Activated T-cell treated with anti-CD3 and anti-CD28 coated beads, Interleukin-2, amount 50 U/mL, for 48 hours (primary cell): ENCODE measurements around the gene CYP26B1.

ENCODE experiments used
- DNase-seq, 2 experiments: peaks; one replicate each; pipeline ENCODE4 v3.0.0-alpha.2; 2020

The CYP26B1 gene

DNA sequence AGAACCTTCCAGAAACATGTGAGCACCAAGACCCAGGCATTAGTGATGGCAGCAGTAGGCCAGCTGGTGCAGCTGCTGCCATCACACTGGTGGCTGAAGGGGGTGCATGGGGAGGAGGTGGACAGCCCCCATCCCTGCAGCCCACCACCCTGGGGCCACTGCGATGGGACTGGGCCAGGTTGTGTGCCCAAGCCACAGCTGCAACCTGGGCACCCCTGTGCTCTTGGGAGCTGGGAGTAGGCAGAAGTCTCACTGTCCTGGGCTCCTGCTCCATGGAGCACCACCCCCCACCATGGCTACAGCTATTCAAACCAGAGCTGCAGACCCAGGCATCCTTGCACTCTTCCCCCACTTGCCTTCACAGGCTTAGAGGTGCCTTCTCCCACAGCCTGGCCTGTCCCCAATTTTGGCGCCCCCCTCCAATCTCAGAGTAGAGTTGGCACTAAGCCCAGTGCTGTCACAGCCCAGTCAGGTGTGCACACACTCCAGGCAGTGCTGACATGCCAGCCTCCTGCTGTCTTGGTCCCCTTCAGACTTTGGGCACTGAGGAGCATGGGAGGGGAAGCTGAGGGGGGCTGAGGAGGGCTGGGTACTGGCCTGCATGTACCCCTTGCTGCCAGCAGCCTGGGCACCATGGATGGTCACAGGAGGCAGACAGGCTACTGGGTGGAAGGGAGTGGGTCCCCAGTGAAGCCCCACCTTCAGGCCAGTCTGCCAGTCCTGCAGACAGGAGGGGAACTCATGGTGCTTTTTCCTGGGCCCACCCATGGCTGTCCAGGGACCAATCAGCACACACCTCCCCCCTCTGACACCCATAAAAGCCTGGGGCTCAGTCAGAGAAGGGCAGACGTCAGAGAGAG lies 67.1 kb downstream of the CYP26B1 start:
- no peak for DNase-seq
